ENCODE results near the gene LILRA2.
"Not testable (repeated sequence)": the region's sequence is repeated elsewhere in the genome, so short reads cannot be mapped to it uniquely, and the experiment has no call there.

The LILRA2 gene

GRCh38 chr19:54558339-54558738 is 15.3 kb upstream of the LILRA2 start:
- no peaks in the 10 kb centered on the region for H3K36me3 ChIP-seq
- no peaks in the 10 kb centered on the region for H3K4me1 ChIP-seq
- TF ChIP-seq CTCF (IDR thresholded peaks at IDR 0.05; ENCODE audit: low read depth, low read length): no peak
- H3K4me3 ChIP-seq (ENCODE audit: low read depth, low read length): no peak overlapping the region
- DNase-seq: no peak
- H3K27me3 ChIP-seq: peaks cover 15% of the 10 kb centered on the region; the same call in 1 of the 2 replicates
- H3K9me3 ChIP-seq: no peaks in the 10 kb centered on the region

GRCh38 chr19:54560881-54561385 is 12.7 kb upstream of the LILRA2 start:
- H3K4me1 ChIP-seq: no peaks in the 10 kb centered on the region
- no peak for DNase-seq
- H3K9me3 ChIP-seq: no peaks in the 10 kb centered on the region
- H3K27me3 ChIP-seq: peaks cover 15% of the 10 kb centered on the region; the same call in 1 of the 2 replicates
- no peaks in the 10 kb centered on the region for H3K36me3 ChIP-seq
- no peak for TF ChIP-seq CTCF (IDR thresholded peaks at IDR 0.05; ENCODE audit: low read depth, low read length)
- no peak overlapping the region for H3K4me3 ChIP-seq (ENCODE audit: low read depth, low read length)

- DNase-seq: no peak
- no peak for TF ChIP-seq CTCF (IDR thresholded peaks at IDR 0.05; ENCODE audit: low read depth, low read length)
These were observed 11.8 kb upstream of the LILRA2 start for GRCh38 chr19:54561840-54562239.

GRCh38 chr19:54563206-54563605 is 10.4 kb upstream of the LILRA2 start:
- H3K9me3 ChIP-seq; H3K4me3 ChIP-seq (ENCODE audit: low read depth, low read length); DNase-seq; H3K4me1 ChIP-seq; H3K36me3 ChIP-seq: not testable (repeated sequence)
- peaks cover 15% of the 10 kb centered on the region; the same call in 1 of the 2 replicates for H3K27me3 ChIP-seq

More at GRCh38 chr19:54561840-54562239, 11.8 kb upstream of the LILRA2 start:
- Histone ChIP-seq H3K36me3 (no peaks in the 10 kb centered on the region), H3K9me3 (no peaks in the 10 kb centered on the region), H3K4me3 (ENCODE audit: low read depth, low read length) (no peak overlapping the region; the same call in 1 of the 2 replicates), H3K27me3 (peaks cover 15% of the 10 kb centered on the region; the same call in 1 of the 2 replicates), H3K4me1 (no peaks in the 10 kb centered on the region)

GRCh38 chr19:54570316-54570715 is 3.3 kb upstream of the LILRA2 start:
- H3K4me1 ChIP-seq: no peaks in the 10 kb centered on the region
- H3K27me3 ChIP-seq: no peaks in the 10 kb centered on the region; the same call in 1 of the 2 replicates
- H3K9me3 ChIP-seq: no peaks in the 10 kb centered on the region
- no peak overlapping the region for H3K4me3 ChIP-seq (ENCODE audit: low read depth, low read length)
- TF ChIP-seq CTCF (IDR thresholded peaks at IDR 0.05; ENCODE audit: low read depth, low read length): no peak
- no peak for DNase-seq
- H3K36me3 ChIP-seq: no peaks in the 10 kb centered on the region

- H3K4me3 ChIP-seq (ENCODE audit: low read depth, low read length); H3K9me3 ChIP-seq; H3K36me3 ChIP-seq; DNase-seq; H3K27me3 ChIP-seq; H3K4me1 ChIP-seq: not testable (repeated sequence)
These were observed 1.6 kb upstream of the LILRA2 start for GRCh38 chr19:54571715-54572615.

GRCh38 chr19:54572696-54573311 is 786 bp upstream of the LILRA2 start:
- Histone ChIP-seq H3K36me3 (no peaks in the 10 kb centered on the region), H3K9me3 (no peaks in the 10 kb centered on the region), H3K27me3 (no peaks in the 10 kb centered on the region; the same call in 1 of the 2 replicates), H3K4me3 (ENCODE audit: low read depth, low read length) (no peak overlapping the region), H3K4me1 (no peaks in the 10 kb centered on the region)
- TF ChIP-seq CTCF (IDR thresholded peaks at IDR 0.05; ENCODE audit: low read depth, low read length): no peak
- DNase-seq: no peak
